ENCODE data around the gene NKD1. TPM values are rescaled to one million over a fixed set of nuclear protein-coding genes. Genes with fewer than 3 reads are reported as not detected.

NKD1 gene
- total RNA-seq, 4 donors from 2014 or later: 1.8 to 9.1 (median 2.6) TPM

GRCh38 chr16:50559342-50559741 is 11.1 kb downstream of the NKD1 start:
- Histone ChIP-seq H3K27ac (no peak overlapping the region), H3K4me1 (peaks cover 4% of the 10 kb centered on the region), H3K36me3 (no peaks in the 10 kb centered on the region), H3K27me3 (no peaks in the 10 kb centered on the region), H3K4me3 (no peak overlapping the region), H3K9me3 (no peaks in the 10 kb centered on the region)
- no peak for DNase-seq (ENCODE audit: low spot score in 2 of 2)
- 92% methylated on average over 6 of the region's 6 CpGs for WGBS
- TF ChIP-seq POLR2A (IDR thresholded peaks at IDR 0.05) (no peak), EP300 (IDR thresholded peaks at IDR 0.05) (no peak), POLR2AphosphoS5 (IDR thresholded peaks at IDR 0.05) (no peak)
- TF ChIP-seq, protein P1, sequence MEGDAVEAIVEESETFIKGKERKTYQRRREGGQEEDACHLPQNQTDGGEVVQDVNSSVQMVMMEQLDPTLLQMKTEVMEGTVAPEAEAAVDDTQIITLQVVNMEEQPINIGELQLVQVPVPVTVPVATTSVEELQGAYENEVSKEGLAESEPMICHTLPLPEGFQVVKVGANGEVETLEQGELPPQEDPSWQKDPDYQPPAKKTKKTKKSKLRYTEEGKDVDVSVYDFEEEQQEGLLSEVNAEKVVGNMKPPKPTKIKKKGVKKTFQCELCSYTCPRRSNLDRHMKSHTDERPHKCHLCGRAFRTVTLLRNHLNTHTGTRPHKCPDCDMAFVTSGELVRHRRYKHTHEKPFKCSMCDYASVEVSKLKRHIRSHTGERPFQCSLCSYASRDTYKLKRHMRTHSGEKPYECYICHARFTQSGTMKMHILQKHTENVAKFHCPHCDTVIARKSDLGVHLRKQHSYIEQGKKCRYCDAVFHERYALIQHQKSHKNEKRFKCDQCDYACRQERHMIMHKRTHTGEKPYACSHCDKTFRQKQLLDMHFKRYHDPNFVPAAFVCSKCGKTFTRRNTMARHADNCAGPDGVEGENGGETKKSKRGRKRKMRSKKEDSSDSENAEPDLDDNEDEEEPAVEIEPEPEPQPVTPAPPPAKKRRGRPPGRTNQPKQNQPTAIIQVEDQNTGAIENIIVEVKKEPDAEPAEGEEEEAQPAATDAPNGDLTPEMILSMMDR (IDR thresholded peaks at IDR 0.05): no peak

DNA sequence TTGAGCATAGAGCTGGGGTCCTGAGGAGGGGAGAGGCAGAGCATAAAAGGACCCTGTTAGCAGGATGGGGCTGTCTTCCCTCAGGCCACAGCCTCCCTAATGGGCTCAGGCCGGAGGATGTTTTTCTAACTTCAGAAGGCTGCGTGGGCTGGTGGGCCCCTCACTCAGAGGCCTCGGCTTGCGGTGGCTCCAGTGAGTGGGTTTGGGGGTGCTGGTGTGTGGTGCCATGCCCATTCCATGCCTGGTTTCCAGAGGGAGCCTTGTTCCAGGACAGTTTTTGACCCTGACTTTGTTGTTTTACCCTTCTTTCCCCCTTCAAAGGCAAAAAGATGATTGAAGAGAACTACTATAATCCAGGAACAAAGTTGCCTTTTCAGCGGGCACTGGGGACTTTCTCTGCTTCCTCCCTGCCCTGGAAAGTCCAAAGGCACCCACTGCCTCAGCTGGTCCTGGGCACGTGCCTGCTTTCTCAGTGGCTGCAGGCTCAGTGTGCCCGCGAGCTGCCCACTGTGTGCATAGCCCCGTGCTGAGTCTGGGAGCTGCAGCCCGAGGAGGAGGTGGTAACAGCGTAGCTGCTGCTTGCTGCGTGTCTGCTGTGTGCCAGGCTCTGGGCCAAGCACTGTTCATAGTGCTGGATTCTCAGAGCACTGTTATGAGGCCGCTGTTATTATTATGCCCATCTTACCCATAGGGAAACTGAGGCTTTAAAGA is 11.8 kb downstream of the NKD1 start:
- DNase-seq (ENCODE audit: low spot score in 2 of 2): no peak
- no peak overlapping the region for H3K27ac ChIP-seq
- H3K4me1 ChIP-seq: peaks cover 4% of the 10 kb centered on the region
- TF ChIP-seq POLR2AphosphoS5 (IDR thresholded peaks at IDR 0.05) (no peak), POLR2A (IDR thresholded peaks at IDR 0.05) (no peak), EP300 (IDR thresholded peaks at IDR 0.05) (no peak)
- TF ChIP-seq, protein P1 (IDR thresholded peaks at IDR 0.05): no peak
- H3K36me3 ChIP-seq: no peaks in the 10 kb centered on the region
- no peaks in the 10 kb centered on the region for H3K27me3 ChIP-seq
- 87% methylated on average over 6 of the region's 13 CpGs for WGBS
- H3K9me3 ChIP-seq: no peaks in the 10 kb centered on the region
- no peak overlapping the region for H3K4me3 ChIP-seq

DNA sequence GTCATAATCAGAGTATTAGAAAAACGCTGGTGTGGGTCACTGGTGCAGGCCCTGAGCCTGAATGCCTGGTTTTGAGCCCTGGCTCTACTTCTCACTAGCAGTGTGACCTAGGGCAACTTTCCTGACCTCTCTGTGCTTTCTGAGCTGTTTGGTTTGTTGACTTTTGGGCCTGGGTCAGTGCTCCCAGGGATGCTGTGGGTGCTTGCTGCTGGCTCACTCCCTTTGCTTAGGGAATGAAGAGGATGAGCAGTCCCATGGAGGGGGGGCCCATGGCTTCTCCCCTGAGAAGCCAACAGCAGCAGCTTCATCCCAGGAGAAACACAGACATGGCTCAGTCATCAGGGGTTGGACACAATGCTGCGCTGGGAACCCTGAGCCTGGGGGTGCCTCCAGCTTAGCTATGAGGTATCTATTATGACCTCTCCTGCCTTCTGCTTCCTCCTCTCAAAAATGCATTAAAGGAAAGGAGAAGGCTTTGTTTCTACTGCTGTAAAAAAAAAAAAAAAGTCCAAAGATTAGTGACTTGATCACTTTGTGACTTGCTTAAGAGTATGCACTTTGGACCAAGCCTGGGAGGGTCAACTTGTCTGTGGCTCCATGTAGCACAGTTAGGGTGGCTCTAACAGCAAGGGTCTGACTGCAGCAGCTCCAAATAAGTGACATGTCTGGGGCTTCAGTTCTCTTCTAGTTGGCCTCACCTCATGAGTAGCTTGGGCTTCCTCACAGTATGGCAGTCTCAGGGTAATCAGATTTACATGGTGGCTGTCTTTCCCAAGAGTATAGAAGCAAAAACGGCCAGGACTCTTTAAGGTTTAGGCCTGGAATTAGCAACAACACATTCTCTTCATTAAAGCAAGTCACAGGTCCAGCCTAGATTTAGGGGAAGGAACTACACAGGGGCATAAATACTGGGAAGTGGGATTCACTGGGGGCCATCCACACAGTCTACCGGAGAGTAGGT is 13.0 kb downstream of the NKD1 start:
- H3K9me3 ChIP-seq: no peaks in the 10 kb centered on the region
- H3K36me3 ChIP-seq: no peaks in the 10 kb centered on the region
- H3K27ac ChIP-seq: no peak overlapping the region
- no peak for DNase-seq (ENCODE audit: low spot score in 2 of 2)
- TF ChIP-seq, protein P1 (IDR thresholded peaks at IDR 0.05): no peak
- TF ChIP-seq POLR2AphosphoS5 (IDR thresholded peaks at IDR 0.05) (no peak), POLR2A (IDR thresholded peaks at IDR 0.05) (no peak), EP300 (IDR thresholded peaks at IDR 0.05) (no peak)
- no peak overlapping the region for H3K4me3 ChIP-seq
- no peaks in the 10 kb centered on the region for H3K27me3 ChIP-seq
- WGBS: 99% methylated on average over 4 of the region's 4 CpGs
- no peaks in the 10 kb centered on the region for H3K4me1 ChIP-seq

GRCh38 chr16:50562657-50563056 is 14.5 kb downstream of the NKD1 start:
- no peaks in the 10 kb centered on the region for H3K9me3 ChIP-seq
- H3K4me1 ChIP-seq: no peaks in the 10 kb centered on the region
- no peaks in the 10 kb centered on the region for H3K27me3 ChIP-seq
- 83% methylated on average over 7 of the region's 7 CpGs for WGBS
- H3K27ac ChIP-seq: no peak overlapping the region
- no peak for TF ChIP-seq POLR2A (IDR thresholded peaks at IDR 0.05)
- TF ChIP-seq, protein P1 (IDR thresholded peaks at IDR 0.05): no peak
- no peak for TF ChIP-seq EP300 (IDR thresholded peaks at IDR 0.05)
- TF ChIP-seq POLR2AphosphoS5 (IDR thresholded peaks at IDR 0.05): no peak
- DNase-seq (ENCODE audit: low spot score in 2 of 2): no peak
- H3K36me3 ChIP-seq: no peaks in the 10 kb centered on the region
- H3K4me3 ChIP-seq: no peak overlapping the region

DNA sequence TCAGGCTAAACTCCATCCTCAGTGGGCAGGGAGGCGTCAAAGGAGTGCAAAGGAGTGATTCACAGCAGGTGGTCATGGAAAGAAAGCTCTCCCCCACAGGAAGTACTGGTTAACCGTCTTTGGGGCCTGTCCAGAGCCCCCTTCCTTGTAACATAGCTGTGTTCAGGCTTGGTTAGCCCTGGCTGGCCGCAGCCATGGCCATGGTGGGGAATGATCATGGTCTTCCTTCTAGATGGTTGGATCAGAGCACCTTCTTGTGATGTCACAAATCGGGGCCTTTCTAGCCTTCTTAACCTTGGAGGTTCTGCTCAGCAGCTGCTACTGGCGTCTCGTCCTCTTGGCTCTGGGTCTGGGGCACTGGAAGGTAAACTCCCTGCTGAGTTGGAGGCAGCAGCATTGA is 15.8 kb downstream of the NKD1 start:
- WGBS: 55% methylated on average over 5 of the region's 6 CpGs
- H3K4me3 ChIP-seq: no peak overlapping the region
- no peak for DNase-seq (ENCODE audit: low spot score in 2 of 2)

More for the DNA sequence above, 15.8 kb downstream of the NKD1 start:
- Histone ChIP-seq H3K36me3 (no peaks in the 10 kb centered on the region), H3K9me3 (no peaks in the 10 kb centered on the region), H3K4me1 (no peaks in the 10 kb centered on the region), H3K27me3 (no peaks in the 10 kb centered on the region), H3K27ac (no peak overlapping the region)
- TF ChIP-seq POLR2AphosphoS5 (IDR thresholded peaks at IDR 0.05) (no peak), EP300 (IDR thresholded peaks at IDR 0.05) (no peak), POLR2A (IDR thresholded peaks at IDR 0.05) (no peak)
- TF ChIP-seq, protein P1 (IDR thresholded peaks at IDR 0.05): no peak
